ENCODE results near the gene WASHC2C.
A peak's percentile ranks its signal among the peaks of the same experiment; 100 is the strongest.
"Not testable (repeated sequence)": the region's sequence is repeated elsewhere in the genome, so short reads cannot be mapped to it uniquely, and the experiment has no call there.

The WASHC2C gene

DNA sequence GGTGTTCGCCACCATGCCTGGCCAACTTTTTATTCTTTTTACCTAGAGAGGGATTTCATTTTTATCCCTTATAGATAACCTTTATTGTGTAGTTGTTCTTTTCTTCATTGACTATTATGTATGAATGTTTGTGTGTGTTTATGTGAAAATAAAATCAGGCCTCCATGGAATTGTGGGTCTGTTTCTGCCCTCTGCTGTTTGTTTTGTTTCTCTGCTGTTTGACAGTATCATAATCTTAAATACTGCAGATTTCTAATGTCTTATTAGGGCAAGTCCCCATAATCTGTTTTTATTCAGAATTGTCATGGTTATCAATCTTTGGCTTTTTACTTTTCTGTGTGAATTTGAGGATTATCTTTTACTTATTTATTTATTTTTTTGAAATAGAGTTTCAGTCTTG, 7.8 kb downstream of the WASHC2C start:
- not testable (repeated sequence) for H3K27ac ChIP-seq; H3K9ac ChIP-seq; H3K4me1 ChIP-seq; H3K4me2 ChIP-seq (ENCODE audit: low read length); H3K36me3 ChIP-seq (ENCODE audit: control insufficient read depth, insufficient read depth, low read length); H3K79me2 ChIP-seq; H3K27me3 ChIP-seq (ENCODE audit: control insufficient read depth, insufficient read depth, low read length); H2AFZ ChIP-seq; H3K4me3 ChIP-seq (ENCODE audit: low read depth, low read length); H3K9me3 ChIP-seq (ENCODE audit: control insufficient read depth, low read length)
- TF ChIP-seq, protein P1, sequence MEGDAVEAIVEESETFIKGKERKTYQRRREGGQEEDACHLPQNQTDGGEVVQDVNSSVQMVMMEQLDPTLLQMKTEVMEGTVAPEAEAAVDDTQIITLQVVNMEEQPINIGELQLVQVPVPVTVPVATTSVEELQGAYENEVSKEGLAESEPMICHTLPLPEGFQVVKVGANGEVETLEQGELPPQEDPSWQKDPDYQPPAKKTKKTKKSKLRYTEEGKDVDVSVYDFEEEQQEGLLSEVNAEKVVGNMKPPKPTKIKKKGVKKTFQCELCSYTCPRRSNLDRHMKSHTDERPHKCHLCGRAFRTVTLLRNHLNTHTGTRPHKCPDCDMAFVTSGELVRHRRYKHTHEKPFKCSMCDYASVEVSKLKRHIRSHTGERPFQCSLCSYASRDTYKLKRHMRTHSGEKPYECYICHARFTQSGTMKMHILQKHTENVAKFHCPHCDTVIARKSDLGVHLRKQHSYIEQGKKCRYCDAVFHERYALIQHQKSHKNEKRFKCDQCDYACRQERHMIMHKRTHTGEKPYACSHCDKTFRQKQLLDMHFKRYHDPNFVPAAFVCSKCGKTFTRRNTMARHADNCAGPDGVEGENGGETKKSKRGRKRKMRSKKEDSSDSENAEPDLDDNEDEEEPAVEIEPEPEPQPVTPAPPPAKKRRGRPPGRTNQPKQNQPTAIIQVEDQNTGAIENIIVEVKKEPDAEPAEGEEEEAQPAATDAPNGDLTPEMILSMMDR (IDR thresholded peaks at IDR 0.05): peak; percentile 18

DNA sequence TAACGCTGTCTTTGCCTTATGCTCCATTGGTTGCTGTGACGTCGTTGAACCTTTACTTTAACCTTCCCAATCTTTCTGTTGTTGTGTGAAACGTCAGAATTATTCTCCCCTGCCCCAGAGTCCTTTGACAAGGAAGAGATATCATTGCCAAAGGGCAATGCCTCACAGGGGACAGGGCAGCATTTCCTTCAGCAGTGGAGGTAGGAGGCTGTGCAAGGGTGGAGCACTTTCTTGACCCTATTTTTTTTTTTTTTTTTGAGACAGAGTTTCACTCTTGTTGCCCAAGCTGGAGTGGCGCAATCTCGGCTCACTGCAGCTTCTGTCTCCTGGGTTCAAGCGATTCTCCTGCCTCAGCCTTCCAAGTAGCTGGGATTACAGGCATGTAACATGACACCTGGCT, 14.5 kb downstream of the WASHC2C start:
- not testable (repeated sequence) for H3K9ac ChIP-seq; H2AFZ ChIP-seq; H3K4me2 ChIP-seq (ENCODE audit: low read length); H3K27me3 ChIP-seq (ENCODE audit: control insufficient read depth, insufficient read depth, low read length); H3K9me3 ChIP-seq (ENCODE audit: control insufficient read depth, low read length); H3K79me2 ChIP-seq; H3K4me3 ChIP-seq (ENCODE audit: low read depth, low read length); H3K4me1 ChIP-seq; H3K36me3 ChIP-seq (ENCODE audit: control insufficient read depth, insufficient read depth, low read length); H3K27ac ChIP-seq

DNA sequence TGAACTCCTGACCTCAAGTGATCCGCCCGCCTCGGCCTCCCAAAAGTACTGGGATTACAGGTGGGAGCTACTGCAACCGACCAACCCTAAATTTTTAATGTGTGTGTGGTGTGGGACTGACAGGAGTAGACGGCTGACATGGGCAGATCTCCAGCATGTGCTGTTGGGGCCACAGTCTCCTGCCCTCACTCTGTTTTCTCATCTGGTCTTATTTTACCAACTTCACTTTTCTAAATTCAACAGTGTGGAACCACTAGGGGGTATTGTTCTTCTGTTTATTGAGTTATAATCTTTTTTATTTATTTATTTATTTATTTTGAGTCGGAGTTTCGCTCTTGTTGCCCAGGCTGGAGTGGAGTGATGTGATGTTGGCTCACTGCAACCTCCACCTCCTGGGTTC, 14.9 kb downstream of the WASHC2C start:
- not testable (repeated sequence) for H3K9ac ChIP-seq; H3K4me2 ChIP-seq (ENCODE audit: low read length); H3K27me3 ChIP-seq (ENCODE audit: control insufficient read depth, insufficient read depth, low read length); H3K4me3 ChIP-seq (ENCODE audit: low read depth, low read length); H2AFZ ChIP-seq; H3K9me3 ChIP-seq (ENCODE audit: control insufficient read depth, low read length); H3K27ac ChIP-seq; H3K36me3 ChIP-seq (ENCODE audit: control insufficient read depth, insufficient read depth, low read length); H3K4me1 ChIP-seq; H3K79me2 ChIP-seq

DNA sequence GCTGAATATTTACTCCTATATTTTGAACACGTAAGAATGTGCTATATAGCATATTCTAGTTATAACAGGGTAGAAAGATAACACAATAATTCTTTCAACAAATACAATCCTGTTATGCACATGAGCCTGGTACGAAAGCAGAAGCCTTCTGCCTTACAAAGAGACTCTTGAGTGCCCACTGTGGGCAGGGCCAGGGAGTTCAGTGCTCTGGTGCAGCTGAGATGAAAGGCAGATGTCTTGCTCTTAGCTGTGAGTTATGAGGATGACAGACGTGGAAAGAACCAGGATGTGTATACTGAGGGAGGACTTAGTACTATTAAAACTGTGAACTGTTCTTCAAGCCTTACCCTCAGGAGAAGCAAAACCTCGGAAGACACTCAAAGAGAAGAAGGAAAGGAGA, 24.1 kb downstream of the WASHC2C start:
- not testable (repeated sequence) for H3K4me3 ChIP-seq (ENCODE audit: low read depth, low read length)

DNA sequence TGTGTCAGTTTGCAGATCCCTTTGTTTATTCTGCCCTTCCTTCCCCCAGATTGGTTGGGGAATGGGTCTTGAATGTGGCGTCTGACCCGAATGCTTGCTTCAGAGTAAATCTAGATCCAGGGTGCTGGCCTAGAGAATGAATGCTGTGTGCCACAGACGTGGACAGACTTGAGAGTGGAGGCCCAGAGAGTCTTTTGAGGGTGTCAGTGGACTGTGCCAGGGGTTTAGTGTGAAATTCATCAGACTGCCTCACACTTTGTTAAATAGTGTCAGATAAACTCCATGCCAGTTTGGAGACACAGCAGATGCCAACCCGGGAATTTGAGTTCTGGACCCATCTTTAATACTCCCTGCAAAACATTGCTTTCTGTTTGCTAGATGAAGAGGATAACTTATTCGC, 25.1 kb downstream of the WASHC2C start:
- H3K9ac ChIP-seq; H3K4me1 ChIP-seq; H3K4me3 ChIP-seq (ENCODE audit: low read depth, low read length); H2AFZ ChIP-seq; H3K79me2 ChIP-seq; H3K36me3 ChIP-seq (ENCODE audit: control insufficient read depth, insufficient read depth, low read length); H3K27ac ChIP-seq; H3K27me3 ChIP-seq (ENCODE audit: control insufficient read depth, insufficient read depth, low read length); H3K9me3 ChIP-seq (ENCODE audit: control insufficient read depth, low read length); H3K4me2 ChIP-seq (ENCODE audit: low read length): not testable (repeated sequence)

More for the DNA sequence above, 24.1 kb downstream of the WASHC2C start:
- not testable (repeated sequence) for H3K4me1 ChIP-seq; H3K9me3 ChIP-seq (ENCODE audit: control insufficient read depth, low read length); H2AFZ ChIP-seq; H3K4me2 ChIP-seq (ENCODE audit: low read length); H3K79me2 ChIP-seq; H3K27ac ChIP-seq; H3K9ac ChIP-seq; H3K36me3 ChIP-seq (ENCODE audit: control insufficient read depth, insufficient read depth, low read length); H3K27me3 ChIP-seq (ENCODE audit: control insufficient read depth, insufficient read depth, low read length)

DNA sequence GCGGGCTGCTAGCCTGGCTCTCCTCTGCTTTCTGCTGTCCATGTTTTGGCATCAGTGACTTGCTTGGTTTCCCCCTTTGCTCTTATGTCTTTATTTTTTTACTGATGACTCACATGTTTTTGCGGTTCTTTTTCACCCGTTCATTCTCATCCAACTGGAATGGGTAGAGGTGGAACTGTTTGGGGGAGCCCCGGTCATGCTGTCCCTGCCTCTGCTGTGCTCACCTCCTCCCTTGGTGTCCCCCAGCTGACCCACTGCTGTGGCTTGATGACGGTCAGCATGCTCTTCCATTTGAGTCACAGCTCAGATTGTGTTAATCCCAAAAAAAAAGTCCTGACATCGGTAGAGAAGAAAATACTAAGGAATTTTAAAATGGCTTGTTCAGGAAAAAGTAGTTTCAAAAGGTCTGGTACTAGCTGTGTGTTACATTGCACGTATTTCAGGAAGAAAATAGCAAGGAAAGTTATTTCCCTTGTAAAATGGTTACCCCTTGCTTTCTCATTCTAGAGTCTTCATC, 27.0 kb downstream of the WASHC2C start:
- not testable (repeated sequence) for H3K4me1 ChIP-seq; H3K27me3 ChIP-seq (ENCODE audit: control insufficient read depth, insufficient read depth, low read length); H3K9ac ChIP-seq; H3K27ac ChIP-seq; H3K79me2 ChIP-seq; H3K4me2 ChIP-seq (ENCODE audit: low read length); H2AFZ ChIP-seq; H3K36me3 ChIP-seq (ENCODE audit: control insufficient read depth, insufficient read depth, low read length); H3K9me3 ChIP-seq (ENCODE audit: control insufficient read depth, low read length); H3K4me3 ChIP-seq (ENCODE audit: low read depth, low read length)

DNA sequence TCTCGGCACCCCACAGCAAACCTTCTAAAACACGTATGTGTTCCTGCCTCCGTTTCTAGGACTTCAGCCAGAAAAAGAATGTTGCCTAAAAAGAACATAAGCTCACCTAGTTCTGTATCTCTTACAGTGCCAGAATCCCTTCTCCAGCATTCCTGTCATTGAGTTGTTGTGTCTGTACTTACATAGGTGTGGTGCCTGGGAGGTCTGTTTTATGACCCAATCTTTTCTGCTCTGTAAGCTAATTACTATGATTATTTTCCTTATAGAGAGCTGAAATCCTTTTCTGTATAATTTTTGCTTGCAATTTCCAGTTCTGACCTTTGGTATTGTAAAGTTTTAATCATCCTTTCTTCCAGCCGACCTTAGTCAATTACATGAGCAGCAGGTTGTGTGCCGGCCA, 28.0 kb downstream of the WASHC2C start:
- not testable (repeated sequence) for H3K4me3 ChIP-seq (ENCODE audit: low read depth, low read length); H3K4me1 ChIP-seq; H2AFZ ChIP-seq; H3K79me2 ChIP-seq; H3K27me3 ChIP-seq (ENCODE audit: control insufficient read depth, insufficient read depth, low read length); H3K4me2 ChIP-seq (ENCODE audit: low read length); H3K36me3 ChIP-seq (ENCODE audit: control insufficient read depth, insufficient read depth, low read length); H3K27ac ChIP-seq; H3K9ac ChIP-seq; H3K9me3 ChIP-seq (ENCODE audit: control insufficient read depth, low read length)

DNA sequence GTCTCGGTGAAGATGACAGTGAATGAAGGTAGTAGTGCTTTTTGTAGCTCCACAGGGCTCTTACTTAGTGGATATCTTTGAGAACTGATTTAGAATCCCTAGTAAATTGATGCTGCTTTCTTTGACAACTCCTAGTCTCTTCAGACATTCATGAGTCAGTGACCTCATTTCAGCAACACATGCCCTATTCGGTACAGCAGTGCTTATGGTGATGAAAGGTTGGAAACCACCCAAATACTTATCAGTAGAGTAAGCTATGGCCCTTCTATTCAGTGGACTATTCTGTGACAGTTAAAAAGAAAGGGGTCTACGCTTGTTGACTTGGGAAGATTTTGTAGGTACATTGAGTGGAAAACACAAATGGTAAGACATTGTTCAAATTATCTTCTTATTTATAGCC, 29.0 kb downstream of the WASHC2C start:
- not testable (repeated sequence) for H3K9me3 ChIP-seq (ENCODE audit: control insufficient read depth, low read length); H3K79me2 ChIP-seq; H3K4me2 ChIP-seq (ENCODE audit: low read length); H3K4me1 ChIP-seq; H2AFZ ChIP-seq; H3K27me3 ChIP-seq (ENCODE audit: control insufficient read depth, insufficient read depth, low read length); H3K36me3 ChIP-seq (ENCODE audit: control insufficient read depth, insufficient read depth, low read length); H3K4me3 ChIP-seq (ENCODE audit: low read depth, low read length); H3K9ac ChIP-seq; H3K27ac ChIP-seq

DNA sequence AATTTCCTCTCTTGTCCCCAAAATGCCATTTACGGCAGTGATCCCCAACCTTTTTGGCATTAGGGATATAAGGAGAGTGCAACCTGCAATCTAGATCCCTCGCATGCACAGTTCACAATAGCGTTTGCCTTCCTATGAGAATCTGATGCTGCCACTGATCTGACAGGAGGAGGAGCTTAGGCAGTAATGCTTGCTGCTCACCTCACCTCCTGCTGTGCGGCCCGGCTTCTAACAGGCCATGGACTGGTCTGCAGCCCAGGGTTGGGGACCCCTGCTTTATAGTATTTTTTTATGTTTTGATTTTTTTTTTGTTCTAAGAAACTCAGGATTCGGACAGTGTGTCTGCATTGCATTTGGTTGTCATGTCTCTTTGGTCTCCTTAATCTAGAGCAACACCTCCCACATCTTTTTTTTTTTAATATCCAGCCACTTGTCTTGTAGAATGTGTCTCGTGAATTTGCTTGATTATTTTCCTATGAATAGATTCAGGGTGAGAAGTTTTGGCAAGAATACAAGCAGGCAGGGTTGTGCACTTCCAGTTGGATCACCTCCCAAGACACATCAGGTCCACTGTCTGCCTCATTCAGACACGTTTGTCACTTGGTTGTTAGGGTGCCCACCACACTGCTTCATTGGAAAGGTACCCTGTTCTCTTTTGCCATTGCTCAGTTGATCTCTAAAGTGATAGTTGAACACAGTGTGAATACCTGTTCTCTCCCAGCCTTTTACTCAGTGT, 30.8 kb downstream of the WASHC2C start:
- H3K4me1 ChIP-seq; H3K4me3 ChIP-seq (ENCODE audit: low read depth, low read length); H2AFZ ChIP-seq; H3K79me2 ChIP-seq; H3K9me3 ChIP-seq (ENCODE audit: control insufficient read depth, low read length); H3K4me2 ChIP-seq (ENCODE audit: low read length); H3K27me3 ChIP-seq (ENCODE audit: control insufficient read depth, insufficient read depth, low read length); H3K9ac ChIP-seq; H3K36me3 ChIP-seq (ENCODE audit: control insufficient read depth, insufficient read depth, low read length); H3K27ac ChIP-seq: not testable (repeated sequence)

DNA sequence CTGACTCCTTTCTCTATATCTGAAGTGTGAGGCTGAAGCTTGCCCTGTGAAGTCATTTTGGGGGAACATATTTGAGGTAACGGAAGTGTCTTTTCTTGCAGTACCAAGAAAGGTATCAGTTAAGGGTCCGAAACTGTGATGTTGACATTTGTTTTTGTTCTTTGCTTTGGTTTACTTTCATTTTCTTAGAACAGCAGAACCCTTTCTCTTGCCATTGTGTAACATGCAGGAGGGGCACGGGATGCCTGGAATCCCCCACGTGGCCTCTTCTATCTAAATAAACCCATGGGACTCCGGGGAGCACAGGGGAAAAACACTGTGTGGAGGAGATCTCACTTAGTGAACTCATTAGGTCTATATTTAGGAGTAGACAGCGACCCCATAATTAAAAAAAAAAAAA, 34.6 kb downstream of the WASHC2C start:
- not testable (repeated sequence) for H3K4me2 ChIP-seq (ENCODE audit: low read length); H3K4me3 ChIP-seq (ENCODE audit: low read depth, low read length); H3K27ac ChIP-seq; H3K9me3 ChIP-seq (ENCODE audit: control insufficient read depth, low read length); H3K36me3 ChIP-seq (ENCODE audit: control insufficient read depth, insufficient read depth, low read length); H2AFZ ChIP-seq; H3K79me2 ChIP-seq; H3K4me1 ChIP-seq; H3K27me3 ChIP-seq (ENCODE audit: control insufficient read depth, insufficient read depth, low read length); H3K9ac ChIP-seq
